HG02884 (cell line): ENCODE results near the gene MYF5.

Experiments used
- ATAC-seq: cut with Tn5 transposase; IDR thresholded peaks from one replicate; pipeline ENCODE4 v1.9.1; 2021; ENCODE audit warnings: mild to moderate bottlenecking, moderate library complexity; ENCODE audit not compliant: unreplicated experiment

The MYF5 gene

GRCh38 chr12:80756875-80757274 is 40.2 kb downstream of the MYF5 start:
- peak; percentile 94 for ATAC-seq

GRCh38 chr12:80761838-80762237 is 45.1 kb downstream of the MYF5 start:
- no peak for ATAC-seq

GRCh38 chr12:80763874-80764273 is 47.2 kb downstream of the MYF5 start:
- no peak for ATAC-seq

GRCh38 chr12:80766210-80766609 is 49.5 kb downstream of the MYF5 start:
- no peak for ATAC-seq

GRCh38 chr12:80766897-80767296 is 50.2 kb downstream of the MYF5 start:
- peak; percentile 89 for ATAC-seq
